ES-I3 (cell line): ENCODE data around the gene NECAP2.
"Not testable (repeated sequence)": the region's sequence is repeated elsewhere in the genome, so short reads cannot be mapped to it uniquely, and the experiment has no call there.

Experiments
- H3K36me3 ChIP-seq: 2 replicates; pipeline ENCODE4 v1.6.1; 2013; ENCODE audit warnings: mild to moderate bottlenecking, low read length, control low read depth, moderate library complexity; ENCODE audit not compliant: insufficient read depth
- H3K4me1 ChIP-seq: 2 replicates; pipeline ENCODE4 v1.6.1; 2013; ENCODE audit warnings: mild to moderate bottlenecking, control low read depth, low read length; ENCODE audit not compliant: insufficient read depth
- H3K9ac ChIP-seq: 2 replicates; pipeline ENCODE4 v1.6.1; 2013; ENCODE audit warnings: low read depth, mild to moderate bottlenecking, low read length, moderate library complexity
- H3K9me3 ChIP-seq: 2 replicates; pipeline ENCODE4 v1.6.1; 2013; ENCODE audit warnings: mild to moderate bottlenecking, low read length, moderate library complexity; ENCODE audit not compliant: control insufficient read depth, insufficient read depth

Gene NECAP2

DNA sequence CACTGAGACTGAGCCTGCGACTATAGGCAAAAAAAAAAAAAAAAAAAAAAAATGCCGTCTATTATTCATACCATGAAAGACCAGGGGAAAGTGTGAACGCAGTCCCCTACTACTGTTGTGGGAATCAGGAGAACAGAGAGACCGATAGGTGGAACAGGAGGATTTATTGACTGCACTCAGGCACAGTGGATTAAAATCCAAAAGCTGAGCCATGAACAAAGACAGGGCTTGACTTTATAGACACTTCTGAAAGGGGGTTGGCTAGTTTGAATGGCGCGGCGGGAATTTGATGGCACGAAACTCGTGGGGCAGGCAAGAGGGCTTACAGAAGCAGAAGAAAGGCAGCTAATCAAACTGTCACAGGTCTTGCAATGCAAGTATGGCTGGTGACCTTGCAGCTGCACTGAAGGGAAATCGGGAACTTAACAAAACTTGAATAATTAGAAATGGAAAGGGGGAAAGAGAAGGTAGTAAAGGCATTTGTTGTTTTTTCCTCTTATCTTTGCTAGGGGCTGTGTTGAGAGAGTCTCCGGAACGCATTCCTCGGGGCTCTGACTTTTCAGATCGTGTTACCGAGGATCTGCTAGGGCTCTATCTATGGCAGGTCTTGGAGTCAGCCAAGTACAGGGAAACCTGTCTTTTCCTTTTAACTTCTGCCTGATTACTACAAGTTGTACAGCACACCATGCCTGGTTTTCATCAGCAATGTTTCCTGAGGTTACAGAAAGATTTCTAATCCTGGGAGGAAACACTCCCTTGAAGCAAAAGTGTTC, 66.0 kb downstream of the NECAP2 start:
- H3K4me1 ChIP-seq, H3K9ac ChIP-seq, H3K9me3 ChIP-seq, H3K36me3 ChIP-seq: not testable (repeated sequence)

DNA sequence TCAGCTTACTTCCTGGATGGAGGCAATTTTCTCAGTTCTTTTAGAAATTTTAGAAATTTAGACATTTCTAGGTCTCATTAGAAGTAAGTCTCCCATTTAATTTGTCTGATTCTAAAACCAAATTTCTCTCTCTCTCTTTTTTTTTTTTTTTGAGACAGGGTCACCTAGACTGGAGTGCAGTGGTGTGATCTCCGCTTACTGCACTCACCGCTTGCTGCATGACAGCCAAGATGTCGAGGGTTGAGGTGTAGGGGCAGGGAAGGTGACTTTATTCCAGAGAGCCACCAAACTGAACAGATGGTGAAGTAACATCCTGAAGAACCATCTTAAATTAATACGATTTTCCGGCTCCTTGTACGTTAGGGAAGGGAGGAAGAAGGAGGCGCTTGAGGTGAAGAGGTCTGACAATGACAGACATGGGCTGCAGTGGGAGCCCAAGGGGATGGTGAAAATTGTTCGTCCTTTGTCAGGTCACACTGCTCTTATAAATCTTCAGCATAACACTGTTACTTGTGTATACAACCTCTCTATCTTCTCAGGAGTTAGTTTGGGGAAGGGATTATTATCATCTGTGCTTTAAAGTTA, 68.4 kb downstream of the NECAP2 start:
- H3K4me1 ChIP-seq, H3K36me3 ChIP-seq, H3K9ac ChIP-seq, H3K9me3 ChIP-seq: not testable (repeated sequence)
